Fibroblast of skin of abdomen (primary cell): Measurements from ENCODE around the gene PHACTR3.

Experiments
- DNase-seq: peaks from one replicate; pipeline ENCODE4 v3.0.0-alpha.2; 2013

PHACTR3 gene

DNA sequence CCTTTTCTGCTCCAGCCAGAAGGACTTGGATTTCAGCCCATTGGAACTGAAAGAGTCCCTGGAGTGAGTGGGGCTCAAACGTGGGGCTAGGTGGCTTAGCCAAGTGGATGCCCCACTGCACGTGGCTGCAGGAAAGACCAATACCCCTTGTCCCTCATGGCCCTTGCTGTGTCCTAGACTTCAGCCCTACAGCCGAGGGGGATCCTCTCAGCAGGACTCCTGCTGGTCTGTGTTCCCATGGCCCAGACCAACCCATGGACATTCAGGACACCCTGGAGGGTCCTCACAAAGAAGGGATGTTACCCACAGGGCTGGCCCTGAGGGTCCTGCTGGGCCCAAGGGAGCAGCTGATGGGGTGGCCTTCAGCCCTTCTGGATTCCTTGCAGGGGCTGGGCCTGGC, 30.0 kb upstream of the PHACTR3 start:
- no peak for DNase-seq

- no peak for DNase-seq
Observed at GRCh38 chr20:59575216-59575615, 29.1 kb upstream of the PHACTR3 start.

DNA sequence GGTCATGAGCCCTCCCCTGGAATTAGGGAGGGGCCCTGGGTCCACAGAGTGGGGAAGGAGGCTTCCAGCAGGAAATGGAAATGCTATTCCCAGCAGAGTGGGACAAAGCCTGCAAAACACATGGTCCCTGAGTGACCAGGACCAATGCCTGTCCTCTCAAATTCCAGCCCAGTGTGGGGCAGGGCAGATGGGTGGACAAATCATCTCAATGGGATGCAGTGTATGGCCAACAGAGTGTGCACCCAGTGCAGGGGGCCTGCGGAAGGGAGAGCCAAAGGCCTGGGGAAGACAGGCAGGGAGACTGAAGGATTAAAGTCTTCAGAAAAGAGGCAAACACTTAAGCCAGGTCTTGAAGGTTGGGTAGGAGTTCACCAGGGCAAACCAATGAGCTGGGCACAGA, 28.7 kb upstream of the PHACTR3 start:
- DNase-seq: no peak

- DNase-seq: no peak
Observed at GRCh38 chr20:59576216-59576953, 28.0 kb upstream of the PHACTR3 start.

- DNase-seq: no peak
Observed at GRCh38 chr20:59577037-59577808, 27.1 kb upstream of the PHACTR3 start.

GRCh38 chr20:59577809-59578435, 26.4 kb upstream of the PHACTR3 start:
- DNase-seq: no peak

DNA sequence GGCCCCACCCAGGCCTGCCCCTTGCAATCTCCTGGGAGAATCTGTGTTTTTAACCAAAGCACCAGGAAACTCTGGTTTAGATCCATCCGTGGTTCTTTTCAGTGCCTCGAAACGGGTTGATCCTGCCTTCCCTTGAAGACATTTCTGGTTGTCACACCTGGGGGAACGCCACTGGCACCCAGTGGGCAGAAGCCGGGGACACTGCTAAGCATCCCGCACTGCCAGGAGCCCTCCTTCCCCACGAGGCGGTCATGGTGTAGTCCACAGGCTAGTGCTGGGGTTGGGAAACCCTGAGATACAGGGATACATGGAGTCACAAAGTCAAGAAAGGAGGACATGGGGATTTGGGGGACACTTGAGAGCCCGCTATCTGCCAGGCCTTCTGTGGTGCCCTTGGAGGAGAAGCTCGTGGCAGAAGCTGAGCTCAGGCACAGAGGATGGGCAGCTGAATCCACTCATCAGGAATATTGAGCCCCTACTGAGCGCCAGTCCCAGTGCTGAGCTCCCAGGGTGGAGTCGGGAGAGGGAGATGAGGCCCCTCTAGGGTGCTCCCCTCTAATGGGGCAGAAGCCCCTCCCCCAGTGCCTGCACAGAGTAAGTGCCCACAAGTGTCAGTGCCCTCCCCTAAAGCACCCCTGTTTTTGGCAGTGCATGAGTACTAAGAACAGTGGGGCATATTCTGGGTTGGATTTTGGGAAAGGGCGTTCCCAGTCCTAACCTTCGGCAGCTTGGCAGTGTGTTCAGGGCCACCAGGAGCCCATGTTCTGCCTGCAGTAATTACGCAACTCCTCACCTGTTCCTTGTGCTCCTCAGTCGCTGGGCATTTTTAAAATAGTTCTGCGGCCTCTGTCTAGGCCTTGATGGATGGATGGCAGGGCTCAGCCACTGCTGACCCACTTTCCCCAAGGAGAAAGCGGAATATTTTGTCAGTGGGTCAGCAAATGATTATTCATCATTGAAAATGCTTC, 25.6 kb upstream of the PHACTR3 start:
- no peak for DNase-seq

DNA sequence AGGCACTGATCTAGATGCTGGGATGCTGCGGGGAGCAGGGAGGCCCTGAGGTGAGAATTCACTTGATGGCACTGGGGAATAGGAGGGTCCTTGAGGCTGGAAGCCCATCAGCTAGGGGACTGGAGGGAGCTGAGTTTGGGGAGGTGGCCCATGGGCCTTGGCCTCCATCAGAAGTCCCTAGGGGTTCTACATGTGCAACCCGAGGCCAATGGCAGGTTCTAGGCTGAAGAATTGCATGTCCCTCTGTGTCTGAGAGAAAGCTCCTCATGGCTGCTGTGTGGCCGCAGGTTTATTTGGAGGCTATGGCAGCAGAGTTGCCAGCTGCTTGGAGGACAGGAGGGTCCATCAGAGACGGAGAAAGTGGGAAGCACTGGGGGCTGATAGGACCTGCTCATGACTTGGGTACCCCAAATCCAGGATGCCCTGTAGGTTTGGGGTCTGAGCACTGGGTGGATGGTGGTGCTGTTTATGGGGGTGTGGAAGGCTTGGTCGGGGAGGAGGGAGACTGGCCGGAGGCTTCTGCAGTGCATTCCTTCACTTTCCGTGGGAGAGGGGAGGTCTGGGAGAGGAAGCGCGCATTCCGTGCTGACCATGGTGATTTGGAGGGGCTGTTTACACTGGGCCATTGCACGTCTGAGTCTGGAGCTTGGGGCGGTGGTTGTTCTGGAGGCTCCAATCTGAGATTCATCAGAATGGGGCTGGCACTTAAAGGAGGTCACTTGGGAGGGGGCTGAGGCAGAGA, 24.8 kb upstream of the PHACTR3 start:
- no peak for DNase-seq

DNA sequence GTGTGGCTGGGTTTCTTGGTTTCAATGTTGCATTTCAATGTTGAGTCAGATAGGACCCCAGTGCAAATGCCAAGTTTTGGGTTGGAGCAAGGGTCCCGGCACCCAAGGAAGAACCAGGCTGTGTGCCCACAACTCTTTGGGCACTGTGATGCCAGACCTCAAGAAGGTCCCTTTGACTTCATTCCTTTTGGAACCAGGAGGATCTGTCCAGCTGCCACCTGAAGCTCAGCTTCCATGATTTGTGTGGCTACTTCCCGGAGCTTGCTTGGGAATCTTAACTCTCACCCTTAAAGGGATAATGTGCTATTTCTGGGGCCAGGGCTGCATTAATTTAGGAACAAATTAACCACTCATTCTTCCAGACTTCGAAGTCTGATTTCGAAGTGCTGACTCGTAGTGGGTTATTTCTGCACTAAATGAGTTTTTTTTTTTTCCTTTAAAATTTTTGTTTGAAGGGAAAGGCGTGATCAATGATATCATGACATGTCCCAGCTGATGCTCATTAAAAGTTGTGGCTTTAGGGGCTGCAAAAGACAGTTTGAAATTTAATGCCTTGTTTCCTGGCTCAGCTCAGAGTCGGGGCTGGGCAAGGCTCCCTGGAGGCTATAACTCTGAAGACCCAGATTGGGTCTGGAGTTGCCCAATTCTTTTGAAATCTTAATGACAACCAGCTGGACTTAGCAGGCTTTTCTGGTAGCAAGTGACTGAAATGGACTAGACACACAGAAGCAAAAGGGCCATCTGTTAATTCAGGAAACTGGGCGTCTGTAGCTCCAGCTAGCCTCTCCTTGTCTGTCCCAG, 24.0 kb upstream of the PHACTR3 start:
- peak; percentile 93 for DNase-seq

- no peak for DNase-seq
Observed at GRCh38 chr20:59580991-59581401, 23.3 kb upstream of the PHACTR3 start.

- DNase-seq: peak; percentile 3
Observed at GRCh38 chr20:59581993-59582679, 22.2 kb upstream of the PHACTR3 start.

GRCh38 chr20:59583428-59584277, 20.7 kb upstream of the PHACTR3 start:
- DNase-seq: peak; percentile 50

DNA sequence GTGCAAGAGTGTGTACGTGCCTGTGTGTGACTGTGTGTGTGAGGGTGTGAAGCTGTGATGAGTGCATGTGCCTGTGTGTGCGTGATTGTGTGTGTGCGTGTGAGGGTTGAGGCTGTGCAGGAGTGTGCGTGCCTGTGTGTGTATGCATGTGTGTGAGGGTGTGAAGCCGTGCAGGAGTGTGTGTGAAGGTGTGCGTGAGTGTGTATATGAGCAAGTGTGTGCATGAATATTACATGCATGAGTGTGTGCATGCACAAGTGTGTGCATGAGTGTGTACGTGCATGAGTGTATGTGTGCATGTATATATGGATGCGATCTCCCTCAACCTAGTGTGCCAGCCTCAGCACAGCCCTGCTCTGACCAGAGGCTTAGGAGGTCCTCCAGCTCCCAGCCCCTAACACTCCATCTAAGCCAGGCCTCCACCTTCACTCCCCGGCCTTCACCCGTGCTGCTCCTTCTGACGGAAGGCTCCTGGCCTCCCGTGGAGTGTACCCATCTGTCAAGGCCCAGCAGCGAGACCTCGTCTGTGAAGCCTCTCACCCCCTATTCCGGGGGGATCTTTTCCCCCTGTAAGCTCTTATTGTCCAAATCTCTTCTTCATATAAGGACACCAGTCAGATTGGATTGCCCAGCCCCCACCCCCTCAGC, 19.9 kb upstream of the PHACTR3 start:
- DNase-seq: no peak

GRCh38 chr20:59585714-59586409, 18.5 kb upstream of the PHACTR3 start:
- DNase-seq: no peak

DNA sequence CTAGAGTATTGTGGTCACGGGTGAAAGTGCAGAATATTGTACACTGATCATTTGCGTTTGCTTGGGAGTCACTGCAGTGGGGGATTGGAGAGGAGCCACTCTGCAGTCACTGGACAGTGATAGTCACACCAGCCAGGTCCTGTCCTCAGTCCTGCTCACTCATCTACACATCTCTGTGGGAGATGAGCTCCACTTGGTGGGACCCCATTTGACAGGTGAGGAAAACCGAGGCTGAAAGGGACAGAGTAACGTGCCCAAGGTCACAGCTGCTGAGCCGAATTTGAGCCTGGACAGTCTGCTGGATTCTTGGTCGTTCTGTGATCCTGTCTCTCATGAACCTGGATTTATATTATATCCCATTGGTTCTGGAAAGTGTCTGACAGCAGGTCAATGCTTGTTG, 17.7 kb upstream of the PHACTR3 start:
- DNase-seq: no peak

DNA sequence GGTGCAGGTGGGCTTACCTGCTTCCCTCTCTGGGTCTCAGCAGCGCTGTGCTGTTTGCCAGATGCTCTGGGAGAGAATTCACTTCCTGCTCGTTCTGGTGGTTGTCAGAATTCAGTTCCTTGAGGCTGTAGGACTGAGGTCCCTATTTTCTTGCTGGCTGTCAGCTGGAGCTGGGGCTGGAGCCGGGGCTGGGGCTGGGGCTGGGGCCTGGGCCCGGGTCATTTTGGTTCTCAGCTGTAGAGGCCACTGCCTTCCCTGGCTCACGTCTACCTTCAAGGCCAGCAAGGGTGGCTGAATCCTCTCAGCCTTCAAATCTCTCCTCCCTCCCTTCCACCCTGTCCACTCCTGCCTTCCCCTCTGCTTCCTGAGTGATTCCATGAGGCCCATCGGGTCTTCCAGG, 16.8 kb upstream of the PHACTR3 start:
- no peak for DNase-seq

- DNase-seq: no peak
Observed at GRCh38 chr20:59588236-59588855, 16.0 kb upstream of the PHACTR3 start.
